ENCODE measurements around the gene WFDC1. TPM values are rescaled to one million over a fixed set of nuclear protein-coding genes. Genes with fewer than 3 reads are reported as not detected.

WFDC1 gene
- total and polyA plus RNA-seq, 2 experiments from 2014 or later: 0.76 to 0.95 TPM

DNA sequence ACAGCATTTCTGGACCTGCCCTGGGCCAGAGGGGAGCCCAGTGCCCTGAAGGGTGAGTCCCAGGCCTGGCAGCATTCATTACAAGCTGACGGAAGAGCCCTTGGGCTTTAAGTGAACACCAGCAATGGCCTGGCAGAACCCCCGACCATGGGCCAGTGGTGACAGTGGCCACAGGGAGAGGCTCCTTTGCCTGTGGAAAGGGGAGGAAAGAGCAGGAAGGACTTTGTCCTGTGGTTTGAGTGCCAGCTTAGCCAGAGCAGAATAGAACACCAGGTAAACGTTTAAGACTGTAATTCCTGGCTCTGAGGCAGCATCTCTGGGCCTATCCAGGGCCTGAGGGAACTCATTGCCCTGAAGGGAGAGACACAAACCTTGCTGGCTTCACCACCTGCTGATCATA lies 39.4 kb downstream of the WFDC1 start:
- no peak overlapping the region for H3K27ac ChIP-seq (ENCODE audit: low read depth)
- no peaks in the 10 kb centered on the region for H3K4me1 ChIP-seq (ENCODE audit: insufficient read depth)
- H3K36me3 ChIP-seq (ENCODE audit: insufficient read depth): no peaks in the 10 kb centered on the region
- H3K4me3 ChIP-seq: no peak overlapping the region
- no peaks in the 10 kb centered on the region for H3F3A ChIP-seq (replicated peaks; ENCODE audit: low read depth)
- H4K20me1 ChIP-seq (replicated peaks; ENCODE audit: insufficient read depth): no peaks in the 10 kb centered on the region
- H3K4me2 ChIP-seq: no peak overlapping the region
- no peaks in the 10 kb centered on the region for H3K9me2 ChIP-seq (ENCODE audit: insufficient read depth)
- H3K27me3 Mint-ChIP-seq (ENCODE audit: insufficient read depth, low read depth, poor library complexity): no peaks in the 10 kb centered on the region
- H3K27ac Mint-ChIP-seq: no peak overlapping the region
- no peaks in the 10 kb centered on the region for H3K36me3 Mint-ChIP-seq (ENCODE audit: low read depth)
- no peak overlapping the region for H2AFZ ChIP-seq
- peaks cover 3% of the 10 kb centered on the region; the same call in 2 of the 3 replicates for H3K9me3 Mint-ChIP-seq
- peaks cover 6% of the 10 kb centered on the region for H3K4me1 Mint-ChIP-seq
- no peaks in the 10 kb centered on the region for H3K27me3 ChIP-seq (ENCODE audit: insufficient read depth)
- no peak for TF ChIP-seq ZNF114 (CRISPR knock-in tag; IDR thresholded peaks at IDR 0.05)
- TF ChIP-seq, protein P1, sequence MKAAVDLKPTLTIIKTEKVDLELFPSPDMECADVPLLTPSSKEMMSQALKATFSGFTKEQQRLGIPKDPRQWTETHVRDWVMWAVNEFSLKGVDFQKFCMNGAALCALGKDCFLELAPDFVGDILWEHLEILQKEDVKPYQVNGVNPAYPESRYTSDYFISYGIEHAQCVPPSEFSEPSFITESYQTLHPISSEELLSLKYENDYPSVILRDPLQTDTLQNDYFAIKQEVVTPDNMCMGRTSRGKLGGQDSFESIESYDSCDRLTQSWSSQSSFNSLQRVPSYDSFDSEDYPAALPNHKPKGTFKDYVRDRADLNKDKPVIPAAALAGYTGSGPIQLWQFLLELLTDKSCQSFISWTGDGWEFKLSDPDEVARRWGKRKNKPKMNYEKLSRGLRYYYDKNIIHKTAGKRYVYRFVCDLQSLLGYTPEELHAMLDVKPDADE (IDR thresholded peaks at IDR 0.05): no peak
- TF ChIP-seq, protein P2, sequence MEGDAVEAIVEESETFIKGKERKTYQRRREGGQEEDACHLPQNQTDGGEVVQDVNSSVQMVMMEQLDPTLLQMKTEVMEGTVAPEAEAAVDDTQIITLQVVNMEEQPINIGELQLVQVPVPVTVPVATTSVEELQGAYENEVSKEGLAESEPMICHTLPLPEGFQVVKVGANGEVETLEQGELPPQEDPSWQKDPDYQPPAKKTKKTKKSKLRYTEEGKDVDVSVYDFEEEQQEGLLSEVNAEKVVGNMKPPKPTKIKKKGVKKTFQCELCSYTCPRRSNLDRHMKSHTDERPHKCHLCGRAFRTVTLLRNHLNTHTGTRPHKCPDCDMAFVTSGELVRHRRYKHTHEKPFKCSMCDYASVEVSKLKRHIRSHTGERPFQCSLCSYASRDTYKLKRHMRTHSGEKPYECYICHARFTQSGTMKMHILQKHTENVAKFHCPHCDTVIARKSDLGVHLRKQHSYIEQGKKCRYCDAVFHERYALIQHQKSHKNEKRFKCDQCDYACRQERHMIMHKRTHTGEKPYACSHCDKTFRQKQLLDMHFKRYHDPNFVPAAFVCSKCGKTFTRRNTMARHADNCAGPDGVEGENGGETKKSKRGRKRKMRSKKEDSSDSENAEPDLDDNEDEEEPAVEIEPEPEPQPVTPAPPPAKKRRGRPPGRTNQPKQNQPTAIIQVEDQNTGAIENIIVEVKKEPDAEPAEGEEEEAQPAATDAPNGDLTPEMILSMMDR (conservative IDR thresholded peaks at IDR 0.05; ENCODE audit: low read depth in 2 of 2): no peak
- no peak for TF ChIP-seq POLR2AphosphoS5 (IDR thresholded peaks at IDR 0.05; ENCODE audit: low read depth)
- no peak for TF ChIP-seq CREB1 (CRISPR knock-in tag; IDR thresholded peaks at IDR 0.05; ENCODE audit: low read depth)
- no peak for TF ChIP-seq JUNB (IDR thresholded peaks at IDR 0.05; ENCODE audit: unreplicated experiment)
- no peak for TF ChIP-seq EZH2phosphoT487 (IDR thresholded peaks at IDR 0.05; ENCODE audit: unreplicated experiment)
- TF ChIP-seq, protein P3, sequence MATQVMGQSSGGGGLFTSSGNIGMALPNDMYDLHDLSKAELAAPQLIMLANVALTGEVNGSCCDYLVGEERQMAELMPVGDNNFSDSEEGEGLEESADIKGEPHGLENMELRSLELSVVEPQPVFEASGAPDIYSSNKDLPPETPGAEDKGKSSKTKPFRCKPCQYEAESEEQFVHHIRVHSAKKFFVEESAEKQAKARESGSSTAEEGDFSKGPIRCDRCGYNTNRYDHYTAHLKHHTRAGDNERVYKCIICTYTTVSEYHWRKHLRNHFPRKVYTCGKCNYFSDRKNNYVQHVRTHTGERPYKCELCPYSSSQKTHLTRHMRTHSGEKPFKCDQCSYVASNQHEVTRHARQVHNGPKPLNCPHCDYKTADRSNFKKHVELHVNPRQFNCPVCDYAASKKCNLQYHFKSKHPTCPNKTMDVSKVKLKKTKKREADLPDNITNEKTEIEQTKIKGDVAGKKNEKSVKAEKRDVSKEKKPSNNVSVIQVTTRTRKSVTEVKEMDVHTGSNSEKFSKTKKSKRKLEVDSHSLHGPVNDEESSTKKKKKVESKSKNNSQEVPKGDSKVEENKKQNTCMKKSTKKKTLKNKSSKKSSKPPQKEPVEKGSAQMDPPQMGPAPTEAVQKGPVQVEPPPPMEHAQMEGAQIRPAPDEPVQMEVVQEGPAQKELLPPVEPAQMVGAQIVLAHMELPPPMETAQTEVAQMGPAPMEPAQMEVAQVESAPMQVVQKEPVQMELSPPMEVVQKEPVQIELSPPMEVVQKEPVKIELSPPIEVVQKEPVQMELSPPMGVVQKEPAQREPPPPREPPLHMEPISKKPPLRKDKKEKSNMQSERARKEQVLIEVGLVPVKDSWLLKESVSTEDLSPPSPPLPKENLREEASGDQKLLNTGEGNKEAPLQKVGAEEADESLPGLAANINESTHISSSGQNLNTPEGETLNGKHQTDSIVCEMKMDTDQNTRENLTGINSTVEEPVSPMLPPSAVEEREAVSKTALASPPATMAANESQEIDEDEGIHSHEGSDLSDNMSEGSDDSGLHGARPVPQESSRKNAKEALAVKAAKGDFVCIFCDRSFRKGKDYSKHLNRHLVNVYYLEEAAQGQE (IDR thresholded peaks at IDR 0.05; ENCODE audit: unreplicated experiment): no peak
- no peak for TF ChIP-seq NANOG (IDR thresholded peaks at IDR 0.05; ENCODE audit: borderline replicate concordance)
- TF ChIP-seq, protein P4, sequence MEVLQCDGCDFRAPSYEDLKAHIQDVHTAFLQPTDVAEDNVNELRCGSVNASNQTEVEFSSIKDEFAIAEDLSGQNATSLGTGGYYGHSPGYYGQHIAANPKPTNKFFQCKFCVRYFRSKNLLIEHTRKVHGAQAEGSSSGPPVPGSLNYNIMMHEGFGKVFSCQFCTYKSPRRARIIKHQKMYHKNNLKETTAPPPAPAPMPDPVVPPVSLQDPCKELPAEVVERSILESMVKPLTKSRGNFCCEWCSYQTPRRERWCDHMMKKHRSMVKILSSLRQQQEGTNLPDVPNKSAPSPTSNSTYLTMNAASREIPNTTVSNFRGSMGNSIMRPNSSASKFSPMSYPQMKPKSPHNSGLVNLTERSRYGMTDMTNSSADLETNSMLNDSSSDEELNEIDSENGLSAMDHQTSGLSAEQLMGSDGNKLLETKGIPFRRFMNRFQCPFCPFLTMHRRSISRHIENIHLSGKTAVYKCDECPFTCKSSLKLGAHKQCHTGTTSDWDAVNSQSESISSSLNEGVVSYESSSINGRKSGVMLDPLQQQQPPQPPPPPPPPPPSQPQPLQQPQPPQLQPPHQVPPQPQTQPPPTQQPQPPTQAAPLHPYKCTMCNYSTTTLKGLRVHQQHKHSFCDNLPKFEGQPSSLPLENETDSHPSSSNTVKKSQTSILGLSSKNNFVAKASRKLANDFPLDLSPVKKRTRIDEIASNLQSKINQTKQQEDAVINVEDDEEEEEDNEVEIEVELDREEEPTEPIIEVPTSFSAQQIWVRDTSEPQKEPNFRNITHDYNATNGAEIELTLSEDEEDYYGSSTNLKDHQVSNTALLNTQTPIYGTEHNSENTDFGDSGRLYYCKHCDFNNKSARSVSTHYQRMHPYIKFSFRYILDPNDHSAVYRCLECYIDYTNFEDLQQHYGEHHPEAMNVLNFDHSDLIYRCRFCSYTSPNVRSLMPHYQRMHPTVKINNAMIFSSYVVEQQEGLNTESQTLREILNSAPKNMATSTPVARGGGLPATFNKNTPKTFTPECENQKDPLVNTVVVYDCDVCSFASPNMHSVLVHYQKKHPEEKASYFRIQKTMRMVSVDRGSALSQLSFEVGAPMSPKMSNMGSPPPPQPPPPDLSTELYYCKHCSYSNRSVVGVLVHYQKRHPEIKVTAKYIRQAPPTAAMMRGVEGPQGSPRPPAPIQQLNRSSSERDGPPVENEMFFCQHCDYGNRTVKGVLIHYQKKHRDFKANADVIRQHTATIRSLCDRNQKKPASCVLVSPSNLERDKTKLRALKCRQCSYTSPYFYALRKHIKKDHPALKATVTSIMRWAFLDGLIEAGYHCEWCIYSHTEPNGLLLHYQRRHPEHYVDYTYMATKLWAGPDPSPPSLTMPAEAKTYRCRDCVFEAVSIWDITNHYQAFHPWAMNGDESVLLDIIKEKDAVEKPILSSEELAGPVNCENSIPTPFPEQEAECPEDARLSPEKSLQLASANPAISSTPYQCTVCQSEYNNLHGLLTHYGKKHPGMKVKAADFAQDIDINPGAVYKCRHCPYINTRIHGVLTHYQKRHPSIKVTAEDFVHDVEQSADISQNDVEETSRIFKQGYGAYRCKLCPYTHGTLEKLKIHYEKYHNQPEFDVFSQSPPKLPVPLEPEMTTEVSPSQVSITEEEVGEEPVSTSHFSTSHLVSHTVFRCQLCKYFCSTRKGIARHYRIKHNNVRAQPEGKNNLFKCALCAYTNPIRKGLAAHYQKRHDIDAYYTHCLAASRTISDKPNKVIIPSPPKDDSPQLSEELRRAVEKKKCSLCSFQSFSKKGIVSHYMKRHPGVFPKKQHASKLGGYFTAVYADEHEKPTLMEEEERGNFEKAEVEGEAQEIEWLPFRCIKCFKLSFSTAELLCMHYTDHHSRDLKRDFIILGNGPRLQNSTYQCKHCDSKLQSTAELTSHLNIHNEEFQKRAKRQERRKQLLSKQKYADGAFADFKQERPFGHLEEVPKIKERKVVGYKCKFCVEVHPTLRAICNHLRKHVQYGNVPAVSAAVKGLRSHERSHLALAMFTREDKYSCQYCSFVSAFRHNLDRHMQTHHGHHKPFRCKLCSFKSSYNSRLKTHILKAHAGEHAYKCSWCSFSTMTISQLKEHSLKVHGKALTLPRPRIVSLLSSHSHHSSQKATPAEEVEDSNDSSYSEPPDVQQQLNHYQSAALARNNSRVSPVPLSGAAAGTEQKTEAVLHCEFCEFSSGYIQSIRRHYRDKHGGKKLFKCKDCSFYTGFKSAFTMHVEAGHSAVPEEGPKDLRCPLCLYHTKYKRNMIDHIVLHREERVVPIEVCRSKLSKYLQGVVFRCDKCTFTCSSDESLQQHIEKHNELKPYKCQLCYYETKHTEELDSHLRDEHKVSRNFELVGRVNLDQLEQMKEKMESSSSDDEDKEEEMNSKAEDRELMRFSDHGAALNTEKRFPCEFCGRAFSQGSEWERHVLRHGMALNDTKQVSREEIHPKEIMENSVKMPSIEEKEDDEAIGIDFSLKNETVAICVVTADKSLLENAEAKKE (CRISPR knock-in tag; IDR thresholded peaks at IDR 0.05): no peak
- TF ChIP-seq ZNF331 (CRISPR knock-in tag; IDR thresholded peaks at IDR 0.05; ENCODE audit: low read depth): no peak
- TF ChIP-seq STAT1 (IDR thresholded peaks at IDR 0.05; ENCODE audit: unreplicated experiment): no peak
- TF ChIP-seq EZH2 (IDR thresholded peaks at IDR 0.05; ENCODE audit: low read depth, unreplicated experiment): no peak
- DNase-seq (ENCODE audit: low spot score) (no peak), ATAC-seq (no peak)
- no peak overlapping the region for H3K4me3 Mint-ChIP-seq
- H3K79me2 ChIP-seq (replicated peaks; ENCODE audit: insufficient read depth): no peaks in the 10 kb centered on the region
